ENCODE data around the gene UBIAD1.

DNA sequence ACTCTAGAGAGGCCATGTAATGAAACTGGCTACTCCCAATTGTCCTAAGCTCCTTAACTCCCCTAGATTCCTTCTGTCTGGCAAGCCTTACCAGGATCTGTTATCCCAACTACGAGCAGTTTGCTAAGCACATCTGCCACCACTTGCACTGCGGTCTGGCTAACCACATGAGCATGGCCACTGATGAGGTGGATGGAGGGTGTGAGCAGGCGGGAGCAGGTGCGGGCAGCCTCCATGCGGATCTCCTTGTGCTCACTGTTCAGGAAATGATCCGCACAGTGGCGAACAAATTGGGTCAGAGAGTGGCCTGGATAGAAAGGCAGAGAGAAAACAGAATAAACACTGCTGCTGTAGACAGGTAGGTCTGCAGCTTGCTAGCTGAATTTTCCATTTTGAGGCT lies 34.7 kb upstream of the UBIAD1 start:
- TF ChIP-seq, protein P1, sequence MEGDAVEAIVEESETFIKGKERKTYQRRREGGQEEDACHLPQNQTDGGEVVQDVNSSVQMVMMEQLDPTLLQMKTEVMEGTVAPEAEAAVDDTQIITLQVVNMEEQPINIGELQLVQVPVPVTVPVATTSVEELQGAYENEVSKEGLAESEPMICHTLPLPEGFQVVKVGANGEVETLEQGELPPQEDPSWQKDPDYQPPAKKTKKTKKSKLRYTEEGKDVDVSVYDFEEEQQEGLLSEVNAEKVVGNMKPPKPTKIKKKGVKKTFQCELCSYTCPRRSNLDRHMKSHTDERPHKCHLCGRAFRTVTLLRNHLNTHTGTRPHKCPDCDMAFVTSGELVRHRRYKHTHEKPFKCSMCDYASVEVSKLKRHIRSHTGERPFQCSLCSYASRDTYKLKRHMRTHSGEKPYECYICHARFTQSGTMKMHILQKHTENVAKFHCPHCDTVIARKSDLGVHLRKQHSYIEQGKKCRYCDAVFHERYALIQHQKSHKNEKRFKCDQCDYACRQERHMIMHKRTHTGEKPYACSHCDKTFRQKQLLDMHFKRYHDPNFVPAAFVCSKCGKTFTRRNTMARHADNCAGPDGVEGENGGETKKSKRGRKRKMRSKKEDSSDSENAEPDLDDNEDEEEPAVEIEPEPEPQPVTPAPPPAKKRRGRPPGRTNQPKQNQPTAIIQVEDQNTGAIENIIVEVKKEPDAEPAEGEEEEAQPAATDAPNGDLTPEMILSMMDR (IDR thresholded peaks at IDR 0.05): no peak
- TF ChIP-seq POLR2AphosphoS5 (IDR thresholded peaks at IDR 0.05) (no peak), POLR2A (IDR thresholded peaks at IDR 0.05) (no peak), EP300 (IDR thresholded peaks at IDR 0.05) (no peak)
